ENCODE results near the gene PKD1.

PKD1 gene

DNA sequence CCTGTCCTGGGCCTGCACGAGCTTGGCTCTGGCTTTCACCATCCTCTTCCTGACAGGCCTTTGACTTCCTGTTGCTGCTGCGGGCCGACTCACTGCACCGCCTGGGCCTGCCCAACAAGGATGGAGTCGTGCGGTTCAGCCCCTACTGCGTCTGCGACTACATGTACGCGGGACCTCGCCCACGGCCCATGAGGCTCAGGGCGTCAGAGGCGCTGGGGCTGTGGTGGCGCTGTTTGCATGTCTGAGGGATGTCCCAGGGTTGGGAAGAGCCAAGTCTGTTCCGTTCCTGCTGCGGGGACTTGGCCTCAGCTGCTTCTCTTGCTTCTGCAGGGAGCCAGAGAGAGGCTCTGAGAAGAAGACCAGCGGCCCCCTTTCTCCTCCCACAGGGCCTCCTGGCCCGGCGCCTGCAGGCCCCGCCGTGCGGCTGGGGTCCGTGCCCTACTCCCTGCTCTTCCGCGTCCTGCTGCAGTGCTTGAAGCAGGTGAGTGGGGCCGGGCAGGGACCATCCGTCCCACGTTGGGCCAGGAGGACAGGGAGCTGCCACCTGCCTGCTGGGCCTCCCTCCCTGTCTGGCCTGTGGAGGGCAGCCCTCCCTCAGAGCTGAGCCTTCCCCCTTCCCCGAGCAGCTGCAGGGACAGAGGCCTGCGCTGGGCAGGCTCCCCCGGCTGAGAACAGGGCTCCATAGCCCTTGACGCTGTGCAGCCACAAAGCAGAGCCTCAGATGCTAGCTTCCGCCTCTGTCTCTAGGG, 64.1 kb downstream of the PKD1 start:
- DNase-seq (ENCODE audit: low spot score): no peak

- DNase-seq (ENCODE audit: low spot score): no peak
Measured at GRCh38 chr16:2070576-2071453, 64.9 kb downstream of the PKD1 start.

GRCh38 chr16:2066139-2066538, 69.6 kb downstream of the PKD1 start:
- DNase-seq (ENCODE audit: low spot score): no peak

- DNase-seq (ENCODE audit: low spot score): no peak
Measured at GRCh38 chr16:2064368-2064945, 71.2 kb downstream of the PKD1 start.

- DNase-seq (ENCODE audit: low spot score): no peak
Measured at GRCh38 chr16:2063861-2064260, 71.8 kb downstream of the PKD1 start.

GRCh38 chr16:2062801-2063200, 72.9 kb downstream of the PKD1 start:
- no peak for DNase-seq (ENCODE audit: low spot score)

DNA sequence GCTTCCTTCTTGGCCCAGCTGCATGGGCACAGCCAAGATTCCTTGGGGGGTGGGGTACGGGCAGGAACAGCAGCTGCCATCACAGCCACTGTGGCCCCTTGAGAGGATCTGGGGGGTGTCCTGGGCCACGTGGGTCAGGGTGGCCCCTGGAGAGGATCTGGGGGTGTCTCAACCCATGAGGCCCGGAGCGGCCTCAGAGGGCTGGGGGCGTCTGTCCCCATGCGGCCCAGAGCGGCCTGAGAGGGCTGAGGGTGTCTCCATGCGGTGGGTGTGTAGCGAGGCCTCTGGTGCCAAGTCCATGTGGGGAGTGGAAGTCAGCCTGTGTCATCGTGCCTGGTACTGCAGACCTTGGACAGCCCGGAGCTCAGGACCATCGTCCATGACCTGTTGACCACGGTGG, 74.2 kb downstream of the PKD1 start:
- no peak for DNase-seq (ENCODE audit: low spot score)

GRCh38 chr16:2061023-2061422, 74.7 kb downstream of the PKD1 start:
- DNase-seq (ENCODE audit: low spot score): no peak

- DNase-seq (ENCODE audit: low spot score): no peak
Measured at GRCh38 chr16:2060346-2060745, 75.4 kb downstream of the PKD1 start.

GRCh38 chr16:2058872-2059271, 76.8 kb downstream of the PKD1 start:
- no peak for DNase-seq (ENCODE audit: low spot score)

- no peak for DNase-seq (ENCODE audit: low spot score)
Measured at GRCh38 chr16:2058420-2058819, 77.3 kb downstream of the PKD1 start.

GRCh38 chr16:2057438-2057837, 78.3 kb downstream of the PKD1 start:
- no peak for DNase-seq (ENCODE audit: low spot score)

GRCh38 chr16:2056681-2057407, 78.9 kb downstream of the PKD1 start:
- no peak for DNase-seq (ENCODE audit: low spot score)

DNA sequence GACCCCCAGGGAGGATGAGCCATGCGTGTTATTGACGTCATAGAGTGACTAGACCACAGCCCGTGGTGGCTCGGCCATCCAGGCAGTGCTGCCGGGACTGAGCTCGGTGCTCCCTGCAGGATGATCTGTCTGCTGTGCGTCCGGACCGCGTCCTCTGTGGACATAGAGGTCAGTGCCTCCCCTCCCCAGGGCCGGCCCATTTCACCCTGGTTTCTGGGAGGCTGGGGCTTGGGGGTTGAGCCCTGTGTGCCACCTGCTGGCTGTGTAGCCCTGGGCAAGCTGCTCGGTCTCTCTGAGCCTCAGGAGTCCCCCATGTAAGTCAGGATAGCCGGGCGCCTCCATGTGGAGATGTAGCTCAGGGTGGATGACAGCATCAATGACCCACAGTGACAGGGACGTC, 79.6 kb downstream of the PKD1 start:
- DNase-seq (ENCODE audit: low spot score): no peak

DNA sequence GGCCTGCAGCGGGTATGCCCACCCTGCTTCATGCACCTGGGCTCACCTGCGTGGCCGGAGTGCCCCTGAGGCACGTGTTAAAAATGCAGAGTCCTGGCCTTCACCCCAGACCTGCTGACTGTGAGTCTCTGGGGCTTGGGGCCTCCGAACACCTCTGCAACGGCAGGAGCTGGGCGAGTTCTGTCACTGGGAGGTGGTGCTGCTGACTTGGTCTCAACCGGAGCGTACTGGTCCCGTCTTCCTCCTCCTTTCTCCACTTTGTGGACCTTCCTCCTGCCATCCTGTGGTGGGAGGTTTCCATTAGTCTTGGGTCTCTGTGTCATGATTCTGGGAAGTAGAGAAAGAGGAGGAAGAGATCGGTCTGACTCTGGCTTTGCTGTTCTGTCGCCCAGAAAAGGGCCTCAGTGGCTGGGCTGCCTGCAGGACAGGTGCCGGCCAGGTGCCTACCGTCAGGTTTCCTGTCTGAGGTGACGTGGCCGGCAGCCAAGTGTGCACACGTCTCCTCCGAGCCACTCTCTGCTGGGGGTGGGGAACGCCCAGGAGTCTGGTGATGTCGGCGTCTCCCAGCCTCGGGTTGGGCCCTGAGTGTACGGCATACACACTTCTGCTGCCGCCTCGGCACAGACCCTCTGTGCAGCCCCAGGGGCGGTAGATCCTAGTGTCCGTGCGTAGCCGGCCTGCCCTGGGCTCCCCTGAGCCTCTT, 81.0 kb downstream of the PKD1 start:
- no peak for DNase-seq (ENCODE audit: low spot score)

DNA sequence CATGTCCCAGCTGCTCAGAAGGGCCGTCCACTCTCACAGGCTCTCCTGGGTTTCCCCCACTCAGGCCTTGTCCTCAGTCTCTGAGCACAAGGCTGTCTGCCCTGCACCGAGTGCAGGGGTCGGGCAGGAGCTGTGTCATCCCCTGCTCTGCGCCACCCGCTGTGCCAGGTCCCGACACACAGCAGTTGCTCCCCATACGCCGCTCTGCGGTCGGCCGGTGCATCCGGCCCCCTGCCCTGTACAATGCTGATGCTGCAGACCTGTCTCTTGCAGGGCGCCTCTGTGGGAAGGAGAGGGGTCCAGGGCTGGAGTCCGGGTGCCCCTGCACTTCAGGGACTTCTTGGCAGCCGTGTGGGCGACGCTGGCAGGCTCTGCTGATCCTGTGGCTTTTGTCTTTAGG, 81.8 kb downstream of the PKD1 start:
- DNase-seq (ENCODE audit: low spot score): no peak

DNA sequence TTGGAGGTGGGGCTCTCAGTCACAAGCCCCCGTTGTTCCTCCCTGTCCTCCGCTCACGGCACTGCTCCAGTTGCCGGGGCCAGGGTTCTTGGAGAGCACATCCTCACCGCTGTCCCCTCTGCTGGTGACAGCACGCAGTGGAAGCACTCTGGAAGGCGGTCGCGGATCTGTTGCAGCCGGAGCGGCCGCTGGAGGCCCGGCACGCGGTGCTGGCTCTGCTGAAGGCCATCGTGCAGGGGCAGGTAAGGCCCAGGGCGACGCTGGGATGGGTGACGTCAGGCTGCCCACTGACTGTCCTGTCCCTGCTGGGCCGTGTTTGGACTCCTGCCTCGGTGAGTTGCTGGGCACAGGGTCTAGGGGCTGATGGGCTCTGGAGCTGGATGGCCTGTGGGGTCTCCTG, 82.5 kb downstream of the PKD1 start:
- no peak for DNase-seq (ENCODE audit: low spot score)

GRCh38 chr16:2048116-2048543, 87.6 kb downstream of the PKD1 start:
- no peak for DNase-seq (ENCODE audit: low spot score)

DNA sequence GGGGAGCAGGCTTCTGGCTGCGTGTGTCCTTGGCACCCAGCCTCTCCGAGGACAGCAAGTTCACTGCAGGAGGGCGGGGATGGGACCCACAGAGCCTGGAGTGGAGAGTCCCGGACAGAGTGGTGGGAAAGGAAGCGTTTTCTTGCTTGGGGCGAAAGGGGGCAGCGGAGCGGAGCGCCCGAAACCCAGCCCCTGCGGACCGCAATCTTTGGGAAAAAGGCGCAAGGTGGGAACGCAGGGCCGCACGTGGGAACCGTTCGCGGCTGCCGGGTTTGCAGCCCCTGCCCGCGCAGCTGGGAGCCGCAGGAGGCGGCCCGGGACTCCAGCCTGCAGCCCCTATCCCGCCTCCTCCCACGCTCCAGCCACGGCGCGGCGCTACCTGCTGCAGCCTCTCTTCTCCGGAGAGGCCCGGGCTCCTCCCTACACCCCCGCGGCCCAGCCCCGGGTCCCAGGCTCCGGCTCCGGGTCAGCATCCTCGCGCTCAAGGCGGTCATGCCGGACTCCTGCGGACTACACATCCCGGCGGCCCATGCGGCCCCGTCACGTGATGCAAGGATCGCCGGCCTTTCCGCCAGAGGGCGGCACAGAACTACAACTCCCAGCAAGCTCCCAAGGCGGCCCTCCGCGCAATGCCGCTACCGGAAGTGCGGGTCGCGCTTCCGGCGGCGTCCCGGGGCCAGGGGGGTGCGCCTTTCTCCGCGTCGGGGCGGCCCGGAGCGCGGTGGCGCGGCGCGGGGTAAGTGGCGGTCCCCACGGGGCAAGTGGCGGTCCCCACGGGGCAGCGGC, 88.2 kb downstream of the PKD1 start, which contains the start of the genes NTHL1 and TSC2:
NTHL1 (minus strand) TSS at position 505 of the 786 bp plus-strand sequence; CDS start at position 494, 11 bp downstream.
TSC2 (plus strand) TSS at position 656 of the 786 bp plus-strand sequence. CDS start 631 bp downstream, outside the sequence.
- DNase-seq (ENCODE audit: low spot score): peak; percentile 95

DNA sequence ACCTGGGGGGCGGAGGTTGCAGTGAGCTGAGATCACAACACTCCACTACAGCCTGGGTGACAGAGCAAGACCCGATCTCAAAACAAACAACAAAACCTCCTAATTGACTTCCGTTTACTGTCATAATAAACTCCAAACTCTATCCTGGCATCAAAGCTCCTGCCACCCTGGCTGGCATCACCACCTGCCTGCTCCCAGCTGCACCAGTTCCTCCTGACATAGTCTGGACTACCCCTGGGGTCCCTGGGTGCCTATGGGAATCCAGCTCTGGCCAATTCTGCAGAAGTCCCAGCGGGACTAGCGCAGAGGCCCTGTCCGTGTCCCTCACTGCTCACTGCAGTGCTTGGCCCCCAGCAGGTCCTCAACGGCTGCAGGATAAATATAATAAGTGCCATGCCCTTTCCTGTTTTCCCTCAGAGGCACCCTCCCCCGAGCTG, 88.8 kb downstream of the PKD1 start:
- DNase-seq (ENCODE audit: low spot score): no peak

All from hepatic stellate cell (primary cell).